ENCODE results near the gene CCM2L.
"Not testable (repeated sequence)": the region's sequence is repeated elsewhere in the genome, so short reads cannot be mapped to it uniquely, and the experiment has no call there.

Gene CCM2L

DNA sequence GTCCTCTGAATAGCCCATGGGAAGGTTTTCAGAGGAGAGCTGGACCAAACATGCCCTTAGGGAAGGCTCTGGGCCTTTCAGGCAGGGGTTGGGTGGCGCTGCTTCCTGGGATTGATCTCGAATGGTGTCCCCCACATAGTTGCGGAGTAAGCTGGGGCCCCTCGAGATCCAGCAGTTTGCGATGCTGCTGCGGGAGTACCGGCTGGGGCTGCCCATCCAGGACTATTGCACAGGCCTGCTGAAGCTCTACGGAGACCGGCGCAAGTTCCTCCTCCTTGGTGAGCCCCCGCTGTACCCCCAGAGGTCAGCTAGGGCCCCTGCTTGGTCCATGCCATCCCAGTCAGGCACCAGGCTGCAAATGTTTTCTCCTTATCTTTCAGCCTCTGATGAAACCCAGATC, 19.3 kb downstream of the CCM2L start:
- DNase-seq, result no peak

DNA sequence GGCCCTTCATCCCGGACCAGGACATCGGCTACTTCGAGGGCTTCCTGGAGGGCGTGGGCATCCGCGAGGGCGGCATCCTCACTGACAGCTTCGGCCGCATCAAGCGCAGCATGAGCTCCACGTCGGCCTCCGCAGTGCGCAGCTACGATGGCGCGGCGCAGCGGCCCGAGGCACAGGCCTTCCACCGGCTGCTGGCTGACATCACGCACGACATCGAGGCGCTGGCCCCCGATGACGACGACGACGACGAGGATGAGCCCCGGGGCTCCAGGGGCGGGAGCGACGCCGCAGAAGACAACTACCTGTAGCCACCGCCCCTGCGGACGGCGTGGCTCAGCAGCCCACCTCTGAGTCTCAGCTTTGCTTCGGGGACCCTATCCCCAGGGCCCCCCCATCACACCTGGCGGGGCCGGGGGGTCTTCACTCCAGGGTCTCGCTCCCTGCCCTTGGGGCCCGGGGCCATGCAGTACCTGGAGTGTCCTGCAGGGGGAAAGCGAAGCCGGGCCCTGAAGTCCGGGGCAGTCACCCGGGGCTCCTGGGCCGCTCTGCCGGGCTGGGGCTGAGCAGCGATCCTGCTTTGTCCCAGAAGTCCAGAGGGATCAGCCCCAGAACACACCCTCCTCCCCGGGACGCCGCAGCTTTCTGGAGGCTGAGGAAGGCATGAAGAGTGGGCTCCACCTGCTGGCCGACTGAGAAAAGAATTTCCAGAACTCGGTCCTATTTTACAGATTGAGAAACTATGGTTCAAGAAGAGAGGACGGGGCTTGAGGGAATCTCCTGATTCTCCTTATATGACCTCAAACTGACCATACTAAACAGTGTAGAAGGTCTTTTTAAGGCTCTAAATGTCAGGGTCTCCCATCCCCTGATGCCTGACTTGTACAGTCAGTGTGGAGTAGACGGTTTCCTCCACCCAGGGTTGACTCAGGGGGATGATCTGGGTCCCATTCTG, 21.0 kb downstream of the CCM2L start:
- Histone ChIP-seq H2BK120ac (ENCODE audit: low read depth, low read length) (no peak overlapping the region), H3K4ac (ENCODE audit: low read depth in 1 of 2, low read length in 2 of 2) (no peak overlapping the region), H4K91ac (ENCODE audit: low read length) (no peak overlapping the region), H2AFZ (ENCODE audit: low read depth, low read length) (no peak overlapping the region), H2AK5ac (ENCODE audit: low read length, severe bottlenecking) (no peak overlapping the region), H2BK15ac (ENCODE audit: low read depth, poor library complexity, severe bottlenecking) (no peak overlapping the region), H3K4me3 (ENCODE audit: insufficient read depth in 1 of 2, low read depth in 1 of 2, low read length in 2 of 2) (peak overlapping the region; percentile 5 to 10), H3K79me1 (replicated peaks; ENCODE audit: low read length, poor library complexity, severe bottlenecking) (no peaks in the 10 kb centered on the region), H3K18ac (ENCODE audit: low read depth in 1 of 2, low read length in 2 of 2) (no peak overlapping the region), H3K36me3 (ENCODE audit: control insufficient read depth in 1 of 2, insufficient read depth in 2 of 2, low read depth in 1 of 2, low read length in 2 of 2) (no peaks in the 10 kb centered on the region), H3K4me2 (ENCODE audit: low read length, poor library complexity, severe bottlenecking) (peak overlapping the region; percentile 29), H2BK12ac (ENCODE audit: low read length in 2 of 2) (no peak overlapping the region), H3K27ac (ENCODE audit: low read length, poor library complexity, severe bottlenecking) (no peak overlapping the region), H3K4me1 (ENCODE audit: control insufficient read depth, insufficient read depth, low read depth, low read length) (peaks cover 8% of the 10 kb centered on the region), H2BK5ac (ENCODE audit: low read depth, low read length, poor library complexity, severe bottlenecking) (no peak overlapping the region), H3K14ac (ENCODE audit: low read length in 2 of 2) (peak overlapping the region in 1 of 2 experiments; percentile 8), H3K27me3 (ENCODE audit: control insufficient read depth in 1 of 2, insufficient read depth in 1 of 2, low read length in 2 of 2) (peaks cover 74 to 94% of the 10 kb centered on the region in 2 experiments), H3K23ac (ENCODE audit: low read length in 2 of 2) (no peak overlapping the region), H3K9ac (ENCODE audit: low read length) (no peak overlapping the region), H3K9me3 (ENCODE audit: control insufficient read depth, low read length) (no peaks in the 10 kb centered on the region), H4K8ac (ENCODE audit: low read length) (no peak overlapping the region)
- WGBS, result 37% methylated on average over 59 of the region's 59 CpGs
- DNase-seq, result peak; percentile 87

More for the DNA sequence above, 19.3 kb downstream of the CCM2L start:
- Histone ChIP-seq H3K4me1 (ENCODE audit: control insufficient read depth, insufficient read depth, low read depth, low read length) (peaks cover 8% of the 10 kb centered on the region), H3K27me3 (ENCODE audit: control insufficient read depth in 1 of 2, insufficient read depth in 1 of 2, low read length in 2 of 2) (peaks cover 70 to 90% of the 10 kb centered on the region in 2 experiments), H3K9me3 (ENCODE audit: control insufficient read depth, low read length) (no peaks in the 10 kb centered on the region), H3K14ac (ENCODE audit: low read length in 2 of 2) (no peak overlapping the region), H2BK120ac (ENCODE audit: low read depth, low read length) (no peak overlapping the region), H3K36me3 (ENCODE audit: control insufficient read depth in 1 of 2, insufficient read depth in 2 of 2, low read depth in 1 of 2, low read length in 2 of 2) (no peaks in the 10 kb centered on the region), H3K27ac (ENCODE audit: low read length, poor library complexity, severe bottlenecking) (no peak overlapping the region), H3K4ac (ENCODE audit: low read depth in 1 of 2, low read length in 2 of 2) (no peak overlapping the region), H3K4me2 (ENCODE audit: low read length, poor library complexity, severe bottlenecking) (no peak overlapping the region), H2AK5ac (ENCODE audit: low read length, severe bottlenecking) (no peak overlapping the region), H3K18ac (ENCODE audit: low read depth in 1 of 2, low read length in 2 of 2) (no peak overlapping the region), H2BK12ac (ENCODE audit: low read length in 2 of 2) (no peak overlapping the region), H3K4me3 (ENCODE audit: insufficient read depth in 1 of 2, low read depth in 1 of 2, low read length in 2 of 2) (no peak overlapping the region), H3K23ac (ENCODE audit: low read length in 2 of 2) (no peak overlapping the region), H4K91ac (ENCODE audit: low read length) (no peak overlapping the region), H2BK5ac (ENCODE audit: low read depth, low read length, poor library complexity, severe bottlenecking) (no peak overlapping the region), H3K9ac (ENCODE audit: low read length) (no peak overlapping the region), H4K8ac (ENCODE audit: low read length) (no peak overlapping the region), H2AFZ (ENCODE audit: low read depth, low read length) (no peak overlapping the region), H3K79me1 (replicated peaks; ENCODE audit: low read length, poor library complexity, severe bottlenecking) (no peaks in the 10 kb centered on the region), H2BK15ac (ENCODE audit: low read depth, poor library complexity, severe bottlenecking) (no peak overlapping the region)
- WGBS, result 89% methylated on average over 11 of the region's 11 CpGs

DNA sequence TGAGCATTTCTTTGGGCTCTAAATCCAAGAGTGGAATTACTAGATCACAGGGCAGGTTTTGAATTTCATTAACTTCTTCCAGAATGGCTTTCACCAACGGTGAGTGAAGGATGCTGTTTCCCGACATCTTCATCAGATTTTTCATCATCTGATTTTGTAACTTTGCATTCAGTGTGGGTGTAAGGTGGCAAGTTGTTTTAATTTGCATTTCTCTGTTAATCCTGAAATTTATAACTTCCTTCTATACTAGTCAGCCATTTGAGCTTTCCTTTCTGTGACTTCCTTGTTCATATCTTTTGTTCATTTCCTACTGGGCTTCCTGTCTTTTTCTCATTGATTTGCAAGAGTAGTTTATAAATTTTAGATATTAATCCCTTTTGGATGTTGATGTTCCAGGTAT, 23.1 kb downstream of the CCM2L start:
- H3K9ac ChIP-seq (ENCODE audit: low read length), result no peak overlapping the region
- peaks cover 8% of the 10 kb centered on the region for H3K4me1 ChIP-seq (ENCODE audit: control insufficient read depth, insufficient read depth, low read depth, low read length)
- no peak overlapping the region for H2AK5ac ChIP-seq (ENCODE audit: low read length, severe bottlenecking)
- H2AFZ ChIP-seq (ENCODE audit: low read depth, low read length), result no peak overlapping the region
- H3K79me1 ChIP-seq (replicated peaks; ENCODE audit: low read length, poor library complexity, severe bottlenecking), result no peaks in the 10 kb centered on the region
- no peak overlapping the region for H3K27ac ChIP-seq (ENCODE audit: low read length, poor library complexity, severe bottlenecking)
- H3K14ac ChIP-seq (ENCODE audit: low read length in 2 of 2), result no peak overlapping the region
- no peak overlapping the region for H3K4me2 ChIP-seq (ENCODE audit: low read length, poor library complexity, severe bottlenecking)
- H3K27me3 ChIP-seq (ENCODE audit: control insufficient read depth in 1 of 2, insufficient read depth in 1 of 2, low read length in 2 of 2), result peaks cover 81 to 90% of the 10 kb centered on the region in 2 experiments
- peaks cover 4% of the 10 kb centered on the region for H3K9me3 ChIP-seq (ENCODE audit: control insufficient read depth, low read length)
- no peak overlapping the region for H3K18ac ChIP-seq (ENCODE audit: low read depth in 1 of 2, low read length in 2 of 2)
- no peak overlapping the region for H2BK5ac ChIP-seq (ENCODE audit: low read depth, low read length, poor library complexity, severe bottlenecking)
- no peak overlapping the region for H3K4ac ChIP-seq (ENCODE audit: low read depth in 1 of 2, low read length in 2 of 2)
- WGBS, result 100% methylated on average over 1 of the region's 2 CpGs
- no peak overlapping the region for H4K8ac ChIP-seq (ENCODE audit: low read length)
- DNase-seq, result no peak
- H4K91ac ChIP-seq (ENCODE audit: low read length), result no peak overlapping the region
- H2BK120ac ChIP-seq (ENCODE audit: low read depth, low read length), result no peak overlapping the region
- H2BK12ac ChIP-seq (ENCODE audit: low read length in 2 of 2), result no peak overlapping the region
- no peak overlapping the region for H2BK15ac ChIP-seq (ENCODE audit: low read depth, poor library complexity, severe bottlenecking)
- no peak overlapping the region for H3K4me3 ChIP-seq (ENCODE audit: insufficient read depth in 1 of 2, low read depth in 1 of 2, low read length in 2 of 2)
- no peaks in the 10 kb centered on the region for H3K36me3 ChIP-seq (ENCODE audit: control insufficient read depth in 1 of 2, insufficient read depth in 2 of 2, low read depth in 1 of 2, low read length in 2 of 2)
- H3K23ac ChIP-seq (ENCODE audit: low read length in 2 of 2), result no peak overlapping the region

DNA sequence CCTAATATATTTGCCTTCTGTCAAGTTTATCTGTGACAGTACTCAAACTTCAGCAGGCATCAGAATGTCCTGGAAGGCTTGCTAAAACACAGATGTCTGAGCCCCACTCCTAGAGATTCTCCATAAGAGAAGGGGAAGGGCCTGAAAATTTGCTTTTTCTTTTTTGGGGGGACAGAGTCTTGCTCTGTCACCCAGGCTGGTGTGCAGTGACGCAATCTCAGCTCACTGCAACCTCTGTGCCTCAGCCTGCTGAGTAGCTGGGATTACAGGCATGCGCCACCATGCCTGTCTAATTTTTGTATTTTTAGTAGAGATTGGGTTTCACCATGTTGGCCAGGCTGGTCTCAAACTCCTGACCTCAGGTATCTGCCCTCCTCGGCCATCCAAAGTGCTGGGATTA, 23.5 kb downstream of the CCM2L start:
- 75% methylated on average over 3 of the region's 3 CpGs for WGBS
- not testable (repeated sequence) for H2AK5ac ChIP-seq (ENCODE audit: low read length, severe bottlenecking); H3K79me1 ChIP-seq (replicated peaks; ENCODE audit: low read length, poor library complexity, severe bottlenecking); H4K8ac ChIP-seq (ENCODE audit: low read length); H3K23ac ChIP-seq (ENCODE audit: low read length in 2 of 2); H3K14ac ChIP-seq (ENCODE audit: low read length in 2 of 2); H2BK5ac ChIP-seq (ENCODE audit: low read depth, low read length, poor library complexity, severe bottlenecking); H3K9ac ChIP-seq (ENCODE audit: low read length); H2BK15ac ChIP-seq (ENCODE audit: low read depth, poor library complexity, severe bottlenecking); H3K36me3 ChIP-seq (ENCODE audit: control insufficient read depth in 1 of 2, insufficient read depth in 2 of 2, low read depth in 1 of 2, low read length in 2 of 2); H3K27ac ChIP-seq (ENCODE audit: low read length, poor library complexity, severe bottlenecking); H3K4me3 ChIP-seq (ENCODE audit: insufficient read depth in 1 of 2, low read depth in 1 of 2, low read length in 2 of 2); H2AFZ ChIP-seq (ENCODE audit: low read depth, low read length); DNase-seq; H4K91ac ChIP-seq (ENCODE audit: low read length); H3K9me3 ChIP-seq (ENCODE audit: control insufficient read depth, low read length); H3K4me1 ChIP-seq (ENCODE audit: control insufficient read depth, insufficient read depth, low read depth, low read length); H2BK120ac ChIP-seq (ENCODE audit: low read depth, low read length); H3K4me2 ChIP-seq (ENCODE audit: low read length, poor library complexity, severe bottlenecking); H3K4ac ChIP-seq (ENCODE audit: low read depth in 1 of 2, low read length in 2 of 2); H3K18ac ChIP-seq (ENCODE audit: low read depth in 1 of 2, low read length in 2 of 2); H2BK12ac ChIP-seq (ENCODE audit: low read length in 2 of 2)
- peaks cover 77 to 86% of the 10 kb centered on the region in 2 experiments for H3K27me3 ChIP-seq (ENCODE audit: control insufficient read depth in 1 of 2, insufficient read depth in 1 of 2, low read length in 2 of 2)
